Endodermal cell (in vitro differentiated cells): ENCODE measurements around the gene KLK7. TPM values are rescaled to one million over a fixed set of nuclear protein-coding genes. Genes with fewer than 3 reads are reported as not detected.

Source experiments
- DNase-seq: peaks from one replicate; pipeline ENCODE4 v3.0.0-alpha.2; 2017
- H3K27ac ChIP-seq: 2 replicates; pipeline ENCODE4 v1.5.1; 2013; ENCODE audit warnings: mild to moderate bottlenecking, low read depth, low read length, moderate library complexity
- H3K27me3 ChIP-seq: 2 replicates; pipeline ENCODE4 v1.6.1; 2013; ENCODE audit warnings: mild to moderate bottlenecking, low read length, moderate library complexity; ENCODE audit not compliant: insufficient read depth, control insufficient read depth, poor library complexity, severe bottlenecking
- H3K36me3 ChIP-seq: 2 replicates; pipeline ENCODE4 v1.7.0; 2013; ENCODE audit warnings: mild to moderate bottlenecking, low read length, moderate library complexity; ENCODE audit not compliant: control insufficient read depth, insufficient read depth
- H3K4me1 ChIP-seq: one replicate; pipeline ENCODE4 v1.7.0; 2013; ENCODE audit warnings: low read length; ENCODE audit not compliant: control insufficient read depth, insufficient read depth
- H3K4me3 ChIP-seq: 2 replicates; pipeline ENCODE4 v1.5.1; 2013; ENCODE audit warnings: mild to moderate bottlenecking, low read length, moderate library complexity
- H3K9ac ChIP-seq: 2 replicates; pipeline ENCODE4 v1.6.1; 2013; ENCODE audit warnings: mild to moderate bottlenecking, low read length, moderate library complexity; ENCODE audit not compliant: poor library complexity, severe bottlenecking; ENCODE audit errors: extremely low read depth
- H3K9me3 ChIP-seq: 2 replicates; pipeline ENCODE4 v1.6.1; 2013; ENCODE audit warnings: mild to moderate bottlenecking, low read length, moderate library complexity; ENCODE audit not compliant: control insufficient read depth
- H3K27ac Mint-ChIP-seq: 2 replicates; pipeline ENCODE4 v1.8.0; 2020; ENCODE audit warnings: mixed read lengths
- H3K27me3 Mint-ChIP-seq: 2 replicates; pipeline ENCODE4 v1.8.0; 2021; ENCODE audit warnings: mild to moderate bottlenecking, mixed read lengths; ENCODE audit not compliant: insufficient read depth
- H3K36me3 Mint-ChIP-seq: 2 replicates; pipeline ENCODE4 v1.8.0; 2020; ENCODE audit warnings: low read depth, mixed read lengths
- H3K4me1 Mint-ChIP-seq: 2 replicates; pipeline ENCODE4 v1.8.0; 2020; ENCODE audit warnings: mixed read lengths
- H3K4me3 Mint-ChIP-seq: 2 replicates; pipeline ENCODE4 v1.8.0; 2020; ENCODE audit warnings: mild to moderate bottlenecking, moderate library complexity, mixed read lengths
- H3K9me3 Mint-ChIP-seq: 2 replicates; pipeline ENCODE4 v1.8.0; 2020; ENCODE audit warnings: mild to moderate bottlenecking, mixed read lengths
- WGBS, 2 experiments: methylation state at CpG; one replicate each; pipeline versions ENCODE4 v1.1.5 to v1.1.7; 2013; ENCODE audit warnings: missing lambda C conversion rate in 2 of 2, mixed read lengths in 1 of 2; ENCODE audit not compliant: insufficient coverage in 1 of 2, insufficient read length in 1 of 2; 5-methylcytosine and 5-hydroxymethylcytosine counted together
- total RNA-seq, 2 donors: library from RNA; stranded (reverse); fragmentation: NEBNext Ultra II Directional in 1 of 2; extraction: Animal tissue kit (Norgen Biotek cat#: 25700) in 1 of 2; gene quantifications; 2 replicates in 1 of 2; 3 replicates in 1 of 2; pipeline ENCODE4 v1.2.1, GENCODE V29; 2021
- TF ChIP-seq, protein P1 (sequence below): fragments of 200-600 bp; sonication (generic); conservative IDR thresholded peaks from 2 replicates; pipeline ENCODE4 v1.5.0; 2021; ENCODE audit warnings: antibody characterized with exemption, mild to moderate bottlenecking

KLK7 gene
- total RNA-seq, 2 donors from 2014 or later = not detected

DNA sequence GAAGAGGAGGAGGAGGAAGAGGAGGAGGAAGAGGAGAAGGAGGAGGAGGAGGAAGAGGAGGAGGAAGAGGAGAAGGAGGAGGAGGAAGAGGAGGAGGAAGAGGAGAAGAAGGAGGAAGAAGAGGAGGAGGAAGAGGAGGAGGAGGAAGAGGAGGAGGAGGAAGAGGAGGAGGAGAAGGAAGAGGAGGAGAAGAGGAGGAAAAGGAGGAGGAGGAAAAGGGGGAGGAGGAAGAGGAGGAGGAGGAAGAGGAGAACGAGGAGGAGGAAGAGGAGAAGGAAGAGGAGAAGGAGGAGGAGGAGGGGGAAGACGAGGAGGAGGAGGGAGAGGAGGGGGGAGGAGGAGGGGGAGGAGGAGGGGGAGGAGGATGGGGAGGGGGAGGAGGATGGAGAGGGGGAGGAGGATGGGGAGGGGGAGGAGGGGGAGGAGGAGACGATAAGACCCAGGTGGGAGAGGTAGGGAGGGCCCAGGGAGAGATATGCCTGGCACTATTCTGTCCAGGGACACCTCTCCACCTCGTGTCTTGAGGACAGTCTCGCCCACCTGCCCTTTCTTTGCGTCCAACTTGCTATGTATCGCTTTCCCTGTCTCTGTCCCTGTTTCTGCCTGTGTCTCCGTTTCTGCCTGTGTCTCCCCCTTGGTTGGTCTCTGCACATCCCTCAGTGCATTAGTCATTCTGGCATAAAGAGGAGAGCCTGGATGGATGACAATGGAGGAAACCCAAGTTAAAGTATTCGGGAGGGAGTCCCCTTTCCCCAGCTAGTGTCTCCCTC is 23.8 kb downstream of the KLK7 start:
- Histone ChIP-seq H3K9ac (no peak overlapping the region), H3K27me3 (no peaks in the 10 kb centered on the region), H3K4me3 (no peak overlapping the region), H3K27ac (no peak overlapping the region), H3K36me3 (no peaks in the 10 kb centered on the region), H3K4me1 (no peaks in the 10 kb centered on the region), H3K9me3 (no peaks in the 10 kb centered on the region)
- no peaks in the 10 kb centered on the region for H3K36me3 Mint-ChIP-seq
- WGBS, 2 experiments = 52 to 65% methylated on average over 6 of the region's 9 CpGs
- H3K27me3 Mint-ChIP-seq = peaks cover 48% of the 10 kb centered on the region
- H3K27ac Mint-ChIP-seq = no peak overlapping the region
- no peaks in the 10 kb centered on the region for H3K4me1 Mint-ChIP-seq
- H3K4me3 Mint-ChIP-seq = no peak overlapping the region
- H3K9me3 Mint-ChIP-seq = peaks cover 4% of the 10 kb centered on the region
- no peak for DNase-seq
- TF ChIP-seq, protein P1, sequence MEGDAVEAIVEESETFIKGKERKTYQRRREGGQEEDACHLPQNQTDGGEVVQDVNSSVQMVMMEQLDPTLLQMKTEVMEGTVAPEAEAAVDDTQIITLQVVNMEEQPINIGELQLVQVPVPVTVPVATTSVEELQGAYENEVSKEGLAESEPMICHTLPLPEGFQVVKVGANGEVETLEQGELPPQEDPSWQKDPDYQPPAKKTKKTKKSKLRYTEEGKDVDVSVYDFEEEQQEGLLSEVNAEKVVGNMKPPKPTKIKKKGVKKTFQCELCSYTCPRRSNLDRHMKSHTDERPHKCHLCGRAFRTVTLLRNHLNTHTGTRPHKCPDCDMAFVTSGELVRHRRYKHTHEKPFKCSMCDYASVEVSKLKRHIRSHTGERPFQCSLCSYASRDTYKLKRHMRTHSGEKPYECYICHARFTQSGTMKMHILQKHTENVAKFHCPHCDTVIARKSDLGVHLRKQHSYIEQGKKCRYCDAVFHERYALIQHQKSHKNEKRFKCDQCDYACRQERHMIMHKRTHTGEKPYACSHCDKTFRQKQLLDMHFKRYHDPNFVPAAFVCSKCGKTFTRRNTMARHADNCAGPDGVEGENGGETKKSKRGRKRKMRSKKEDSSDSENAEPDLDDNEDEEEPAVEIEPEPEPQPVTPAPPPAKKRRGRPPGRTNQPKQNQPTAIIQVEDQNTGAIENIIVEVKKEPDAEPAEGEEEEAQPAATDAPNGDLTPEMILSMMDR = no peak

DNA sequence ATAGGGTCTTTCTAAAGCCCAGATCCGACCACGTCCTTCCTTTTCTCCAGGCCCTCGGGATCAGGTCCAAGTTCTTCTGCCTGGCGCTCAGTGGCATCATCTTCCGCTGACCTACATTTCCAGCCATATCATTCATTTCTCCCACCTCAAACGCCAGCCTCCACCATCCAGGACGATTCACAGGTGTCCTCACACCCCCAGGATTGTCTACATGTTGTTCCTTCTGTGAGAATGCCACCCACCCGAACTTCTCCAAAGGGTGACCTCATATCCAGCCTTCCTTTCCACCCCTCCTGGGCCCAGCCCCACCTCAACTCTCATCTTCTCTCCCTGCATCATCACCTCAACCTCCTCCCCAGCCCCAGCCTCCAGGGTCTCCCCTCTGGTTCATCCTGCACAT is 26.1 kb downstream of the KLK7 start:
- no peak overlapping the region for H3K27ac ChIP-seq
- H3K4me3 Mint-ChIP-seq = no peak overlapping the region
- H3K27me3 Mint-ChIP-seq = peaks cover 41% of the 10 kb centered on the region
- H3K4me1 Mint-ChIP-seq = no peaks in the 10 kb centered on the region
- H3K9me3 ChIP-seq = no peaks in the 10 kb centered on the region
- TF ChIP-seq, protein P1 = no peak
- no peaks in the 10 kb centered on the region for H3K36me3 ChIP-seq
- no peaks in the 10 kb centered on the region for H3K36me3 Mint-ChIP-seq
- no peak overlapping the region for H3K27ac Mint-ChIP-seq
- no peak for DNase-seq
- H3K4me3 ChIP-seq = no peak overlapping the region
- H3K27me3 ChIP-seq = no peaks in the 10 kb centered on the region
- WGBS, 2 experiments = 82 to 84% methylated on average over 7 to 8 of the region's 8 CpGs
- H3K9ac ChIP-seq = no peak overlapping the region
- no peaks in the 10 kb centered on the region for H3K4me1 ChIP-seq
- H3K9me3 Mint-ChIP-seq = peaks cover 4% of the 10 kb centered on the region

DNA sequence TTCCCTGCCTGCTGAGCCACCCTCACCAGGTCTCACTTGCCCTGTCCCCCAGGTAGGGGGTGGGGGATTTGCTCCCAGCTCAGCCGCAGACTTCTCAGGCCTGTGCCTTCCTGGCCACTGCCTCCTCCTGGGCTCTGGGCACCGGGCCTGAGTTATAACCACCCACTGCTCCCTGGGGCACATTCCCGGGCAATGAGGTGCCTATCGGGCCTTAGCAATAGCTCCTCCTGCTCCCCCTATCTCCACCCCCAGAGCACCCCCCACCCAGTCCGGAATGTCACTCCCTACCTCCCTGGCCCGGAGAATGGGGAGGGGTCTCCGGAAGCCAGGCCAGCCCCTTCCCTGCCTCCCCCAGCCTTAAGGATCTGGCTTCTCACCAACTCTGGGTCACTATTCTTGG is 30.8 kb downstream of the KLK7 start, which contains the start of gene KLK5:
Gene KLK5 (minus strand): TSS at position 129 of the 400 bp plus-strand sequence. CDS start 381 bp downstream, outside the sequence.
- Histone ChIP-seq H3K4me1 (no peaks in the 10 kb centered on the region), H3K27me3 (no peaks in the 10 kb centered on the region), H3K4me3 (no peak within 1 kb of the TSS), H3K9me3 (no peaks in the 10 kb centered on the region), H3K9ac (no peak within 1 kb of the TSS), H3K36me3 (no peaks in the 10 kb centered on the region), H3K27ac (no peak within 1 kb of the TSS)
- Mint-ChIP-seq H3K27ac (no peak within 1 kb of the TSS), H3K36me3 (no peaks in the 10 kb centered on the region), H3K4me3 (no peak within 1 kb of the TSS), H3K4me1 (no peaks in the 10 kb centered on the region), H3K9me3 (no peaks in the 10 kb centered on the region), H3K27me3 (peaks cover 15% of the 10 kb centered on the region)
- 54 to 71% methylated on average over 2 to 7 of the region's 7 CpGs for WGBS, 2 experiments
- peak; percentile 72 for DNase-seq
- TF ChIP-seq, protein P1 = no peak
